ENCODE results near the gene CNTNAP2.

DNA sequence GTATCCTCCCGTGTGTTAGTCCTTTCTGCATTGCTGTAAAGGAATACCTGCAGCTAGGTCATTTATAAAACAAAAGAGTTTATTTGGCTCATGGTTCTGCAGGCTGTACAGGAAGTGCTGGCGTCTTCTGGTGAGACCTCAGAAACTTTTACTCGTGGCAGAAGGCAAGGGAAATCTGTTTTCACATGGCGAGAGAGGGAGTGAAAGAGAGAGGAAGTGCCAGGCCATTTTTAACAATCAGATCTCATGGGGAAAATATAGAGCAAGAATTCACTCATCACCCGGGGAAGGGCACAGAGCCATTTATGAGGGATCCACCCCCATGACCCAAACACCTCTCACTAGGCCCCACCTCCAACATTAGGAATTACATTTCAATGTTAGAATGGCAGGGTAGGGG is 952.2 kb downstream of the CNTNAP2 start:
- TF ChIP-seq POLR2A (IDR thresholded peaks at IDR 0.05), result no peak
- TF ChIP-seq, protein P1, sequence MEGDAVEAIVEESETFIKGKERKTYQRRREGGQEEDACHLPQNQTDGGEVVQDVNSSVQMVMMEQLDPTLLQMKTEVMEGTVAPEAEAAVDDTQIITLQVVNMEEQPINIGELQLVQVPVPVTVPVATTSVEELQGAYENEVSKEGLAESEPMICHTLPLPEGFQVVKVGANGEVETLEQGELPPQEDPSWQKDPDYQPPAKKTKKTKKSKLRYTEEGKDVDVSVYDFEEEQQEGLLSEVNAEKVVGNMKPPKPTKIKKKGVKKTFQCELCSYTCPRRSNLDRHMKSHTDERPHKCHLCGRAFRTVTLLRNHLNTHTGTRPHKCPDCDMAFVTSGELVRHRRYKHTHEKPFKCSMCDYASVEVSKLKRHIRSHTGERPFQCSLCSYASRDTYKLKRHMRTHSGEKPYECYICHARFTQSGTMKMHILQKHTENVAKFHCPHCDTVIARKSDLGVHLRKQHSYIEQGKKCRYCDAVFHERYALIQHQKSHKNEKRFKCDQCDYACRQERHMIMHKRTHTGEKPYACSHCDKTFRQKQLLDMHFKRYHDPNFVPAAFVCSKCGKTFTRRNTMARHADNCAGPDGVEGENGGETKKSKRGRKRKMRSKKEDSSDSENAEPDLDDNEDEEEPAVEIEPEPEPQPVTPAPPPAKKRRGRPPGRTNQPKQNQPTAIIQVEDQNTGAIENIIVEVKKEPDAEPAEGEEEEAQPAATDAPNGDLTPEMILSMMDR (IDR thresholded peaks at IDR 0.05), result no peak
